HEK293 (cell line): ENCODE measurements around the gene FXYD4.

ENCODE experiments used
- KLF1 ChIP-seq: fragments of 450-650 bp; formaldehyde crosslinking; IDR thresholded peaks from 2 replicates; pipeline ENCODE4 v1.5.1; 2016; ENCODE audit warnings: missing biosample characterization, missing genetic modification characterization
- MZF1 ChIP-seq: fragments of 450-650 bp; formaldehyde crosslinking; IDR thresholded peaks from 2 replicates; pipeline ENCODE4 v1.5.1; 2017; ENCODE audit warnings: missing biosample characterization, missing genetic modification characterization, borderline replicate concordance
- REPIN1 ChIP-seq: fragments of 450-650 bp; formaldehyde crosslinking; IDR thresholded peaks from 2 replicates; pipeline ENCODE4 v1.5.1; 2017; ENCODE audit warnings: missing biosample characterization, missing genetic modification characterization, low read depth
- SCRT1 ChIP-seq: fragments of 450-650 bp; formaldehyde crosslinking; IDR thresholded peaks from 2 replicates; pipeline ENCODE4 v1.5.1; 2016; ENCODE audit warnings: missing biosample characterization, missing genetic modification characterization, borderline replicate concordance
- SETDB1 ChIP-seq: IDR thresholded peaks from one replicate; pipeline ENCODE4 v1.6.1; 2017; ENCODE audit warnings: mild to moderate bottlenecking, low read length, moderate library complexity, mixed read lengths; ENCODE audit not compliant: insufficient read length
- SP2 ChIP-seq: fragments of 450-650 bp; formaldehyde crosslinking; IDR thresholded peaks from 2 replicates; pipeline ENCODE4 v1.5.1; 2016; ENCODE audit warnings: missing biosample characterization, missing genetic modification characterization
- YY1 ChIP-seq: fragments of 450-650 bp; formaldehyde crosslinking; IDR thresholded peaks from 2 replicates; pipeline ENCODE4 v1.5.1; 2018; ENCODE audit warnings: missing biosample characterization, missing genetic modification characterization
- ZBTB48 ChIP-seq: fragments of 450-650 bp; formaldehyde crosslinking; IDR thresholded peaks from 2 replicates; pipeline ENCODE4 v1.5.1; 2016; ENCODE audit warnings: missing biosample characterization, missing genetic modification characterization
- ZBTB8A ChIP-seq: fragments of 450-650 bp; formaldehyde crosslinking; IDR thresholded peaks from 2 replicates; pipeline ENCODE4 v1.5.1; 2016; ENCODE audit warnings: missing biosample characterization, missing genetic modification characterization
- ZNF146 ChIP-seq: fragments of 450-650 bp; formaldehyde crosslinking; IDR thresholded peaks from 2 replicates; pipeline ENCODE4 v1.5.1; 2016; ENCODE audit warnings: missing biosample characterization, missing genetic modification characterization
- ZNF16 ChIP-seq: fragments of 450-650 bp; formaldehyde crosslinking; IDR thresholded peaks from 2 replicates; pipeline ENCODE4 v1.5.1; 2016; ENCODE audit warnings: low read depth, missing biosample characterization, missing genetic modification characterization
- ZNF221 ChIP-seq: fragments of 450-650 bp; formaldehyde crosslinking; IDR thresholded peaks from 2 replicates; pipeline ENCODE4 v1.5.1; 2017; ENCODE audit warnings: missing biosample characterization, missing genetic modification characterization, borderline replicate concordance
- ZNF292 ChIP-seq: fragments of 450-650 bp; formaldehyde crosslinking; IDR thresholded peaks from 2 replicates; pipeline ENCODE4 v1.5.1; 2016; ENCODE audit warnings: low read depth, missing biosample characterization, missing genetic modification characterization, borderline replicate concordance
- ZNF311 ChIP-seq: fragments of 450-650 bp; formaldehyde crosslinking; IDR thresholded peaks from 2 replicates; pipeline ENCODE4 v1.5.1; 2017; ENCODE audit warnings: missing biosample characterization, missing genetic modification characterization, borderline replicate concordance
- ZNF324 ChIP-seq: fragments of 450-650 bp; formaldehyde crosslinking; IDR thresholded peaks from 2 replicates; pipeline ENCODE4 v1.5.1; 2016; ENCODE audit warnings: missing biosample characterization, missing genetic modification characterization
- ZNF335 ChIP-seq: fragments of 450-650 bp; formaldehyde crosslinking; conservative IDR thresholded peaks from 2 replicates; pipeline ENCODE4 v1.5.1; 2016; ENCODE audit warnings: missing biosample characterization, missing genetic modification characterization
- ZNF404 ChIP-seq: fragments of 450-650 bp; formaldehyde crosslinking; IDR thresholded peaks from 2 replicates; pipeline ENCODE4 v1.5.1; 2017; ENCODE audit warnings: missing biosample characterization, missing genetic modification characterization
- ZNF423 ChIP-seq: fragments of 450-650 bp; formaldehyde crosslinking; IDR thresholded peaks from 2 replicates; pipeline ENCODE4 v1.5.1; 2016; ENCODE audit warnings: missing biosample characterization, missing genetic modification characterization
- ZNF600 ChIP-seq: fragments of 450-650 bp; formaldehyde crosslinking; IDR thresholded peaks from 2 replicates; pipeline ENCODE4 v1.5.1; 2016; ENCODE audit warnings: missing biosample characterization, missing genetic modification characterization
- ZNF664 ChIP-seq: fragments of 450-650 bp; formaldehyde crosslinking; IDR thresholded peaks from 2 replicates; pipeline ENCODE4 v1.5.1; 2016; ENCODE audit warnings: missing biosample characterization, missing genetic modification characterization
- ZNF776 ChIP-seq: fragments of 450-650 bp; formaldehyde crosslinking; IDR thresholded peaks from 2 replicates; pipeline ENCODE4 v1.5.0; 2017; ENCODE audit warnings: missing biosample characterization, missing genetic modification characterization, borderline replicate concordance
- ZNF777 ChIP-seq: fragments of 450-650 bp; formaldehyde crosslinking; IDR thresholded peaks from 2 replicates; pipeline ENCODE4 v1.5.1; 2017; ENCODE audit warnings: missing biosample characterization, missing genetic modification characterization, borderline replicate concordance
- TF ChIP-seq, protein P1 (sequence below): fragments of 450-650 bp; formaldehyde crosslinking; IDR thresholded peaks from 2 replicates; pipeline ENCODE4 v1.5.1; 2016; ENCODE audit warnings: missing biosample characterization, missing genetic modification characterization
- TF ChIP-seq, protein P2 (sequence below): fragments of 450-650 bp; formaldehyde crosslinking; IDR thresholded peaks from 2 replicates; pipeline ENCODE4 v1.5.1; 2016; ENCODE audit warnings: missing biosample characterization, missing genetic modification characterization
- TF ChIP-seq, protein P3 (sequence below): fragments of 450-650 bp; formaldehyde crosslinking; IDR thresholded peaks from 2 replicates; pipeline ENCODE4 v1.5.1; 2017; ENCODE audit warnings: missing biosample characterization, missing genetic modification characterization
- TF ChIP-seq, protein P4 (sequence below): fragments of 450-650 bp; formaldehyde crosslinking; IDR thresholded peaks from 2 replicates; pipeline ENCODE4 v1.5.1; 2016; ENCODE audit warnings: missing biosample characterization, missing genetic modification characterization
- TF ChIP-seq, protein P5 (sequence below): fragments of 450-650 bp; formaldehyde crosslinking; IDR thresholded peaks from 2 replicates; pipeline ENCODE4 v1.5.1; 2016; ENCODE audit warnings: missing biosample characterization, missing genetic modification characterization
- TF ChIP-seq, protein P6 (sequence below): fragments of 450-650 bp; formaldehyde crosslinking; IDR thresholded peaks from 2 replicates; pipeline ENCODE4 v1.5.1; 2017; ENCODE audit warnings: missing biosample characterization, mild to moderate bottlenecking, missing genetic modification characterization, moderate library complexity

Gene FXYD4

DNA sequence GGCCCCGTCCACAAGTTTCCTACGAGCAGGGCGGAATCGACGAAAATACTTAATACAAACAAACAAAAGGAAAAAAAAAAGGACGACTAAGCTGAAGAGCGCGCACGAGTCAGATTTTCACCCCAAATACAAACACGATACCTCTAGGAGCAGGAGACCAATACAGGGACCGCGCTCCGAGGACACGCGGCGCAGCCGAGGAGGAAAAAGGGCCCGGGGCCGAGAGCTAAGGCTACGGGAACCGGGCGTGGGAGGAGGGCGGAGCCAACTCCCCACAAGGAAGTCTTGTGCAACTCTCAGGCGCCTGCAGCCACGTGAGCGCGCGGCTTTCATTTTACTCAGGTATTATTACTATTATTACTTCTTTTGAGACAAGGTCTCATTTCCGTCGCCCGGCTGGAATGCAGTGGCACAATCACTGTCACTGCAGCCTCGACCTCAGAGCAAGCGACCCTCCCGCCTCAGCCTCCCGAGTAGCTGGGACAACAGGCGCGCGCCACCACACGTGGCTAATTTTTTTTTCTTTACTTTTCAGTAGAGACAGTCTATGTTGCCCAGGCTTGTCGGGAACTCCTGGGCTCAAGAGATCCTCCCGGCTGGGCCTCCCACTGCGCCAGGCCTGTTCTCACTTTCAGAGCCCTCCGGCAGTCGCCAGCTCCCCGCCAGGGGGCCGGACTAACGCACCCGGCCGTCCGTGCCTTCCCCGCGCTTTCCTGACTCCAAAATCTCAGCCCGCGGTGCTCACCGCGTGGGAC lies 36.3 kb downstream of the FXYD4 start (continued):
- TF ChIP-seq ZNF664 (peak; percentile 60; the same call in 1 of the 2 replicates), ZBTB8A (tag by site-specific recombination) (peak; percentile 98), ZNF777 (no peak), SP2 (tag by site-specific recombination) (peak; percentile 40), ZBTB48 (tag by site-specific recombination) (0 out of 2 replicates have a peak, but pooled peaks have one; percentile 35), SETDB1 (peak; percentile 63), ZNF16 (tag by site-specific recombination) (no peak; the same call in 1 of the 2 replicates), ZNF221 (tag by site-specific recombination) (no peak), KLF1 (tag by site-specific recombination) (0 out of 2 replicates have a peak, but pooled peaks have one; percentile 37), ZNF423 (tag by site-specific recombination) (peak; percentile 85), ZNF776 (tag by site-specific recombination) (no peak), YY1 (tag by site-specific recombination) (peak; percentile 15; the same call in 1 of the 2 replicates), ZNF292 (tag by site-specific recombination) (no peak), ZNF600 (tag by site-specific recombination) (0 out of 2 replicates have a peak, but pooled peaks have one; percentile 21), REPIN1 (0 out of 2 replicates have a peak, but pooled peaks have one; percentile 22), ZNF146 (tag by site-specific recombination) (peak; percentile 37; the same call in 1 of the 2 replicates), ZNF324 (tag by site-specific recombination) (peak; percentile 76), SCRT1 (no peak), ZNF311 (tag by site-specific recombination) (no peak), ZNF335 (tag by site-specific recombination) (peak; percentile 79), ZNF404 (tag by site-specific recombination) (no peak), MZF1 (tag by site-specific recombination) (no peak; the same call in 1 of the 2 replicates)
- TF ChIP-seq, protein P1, sequence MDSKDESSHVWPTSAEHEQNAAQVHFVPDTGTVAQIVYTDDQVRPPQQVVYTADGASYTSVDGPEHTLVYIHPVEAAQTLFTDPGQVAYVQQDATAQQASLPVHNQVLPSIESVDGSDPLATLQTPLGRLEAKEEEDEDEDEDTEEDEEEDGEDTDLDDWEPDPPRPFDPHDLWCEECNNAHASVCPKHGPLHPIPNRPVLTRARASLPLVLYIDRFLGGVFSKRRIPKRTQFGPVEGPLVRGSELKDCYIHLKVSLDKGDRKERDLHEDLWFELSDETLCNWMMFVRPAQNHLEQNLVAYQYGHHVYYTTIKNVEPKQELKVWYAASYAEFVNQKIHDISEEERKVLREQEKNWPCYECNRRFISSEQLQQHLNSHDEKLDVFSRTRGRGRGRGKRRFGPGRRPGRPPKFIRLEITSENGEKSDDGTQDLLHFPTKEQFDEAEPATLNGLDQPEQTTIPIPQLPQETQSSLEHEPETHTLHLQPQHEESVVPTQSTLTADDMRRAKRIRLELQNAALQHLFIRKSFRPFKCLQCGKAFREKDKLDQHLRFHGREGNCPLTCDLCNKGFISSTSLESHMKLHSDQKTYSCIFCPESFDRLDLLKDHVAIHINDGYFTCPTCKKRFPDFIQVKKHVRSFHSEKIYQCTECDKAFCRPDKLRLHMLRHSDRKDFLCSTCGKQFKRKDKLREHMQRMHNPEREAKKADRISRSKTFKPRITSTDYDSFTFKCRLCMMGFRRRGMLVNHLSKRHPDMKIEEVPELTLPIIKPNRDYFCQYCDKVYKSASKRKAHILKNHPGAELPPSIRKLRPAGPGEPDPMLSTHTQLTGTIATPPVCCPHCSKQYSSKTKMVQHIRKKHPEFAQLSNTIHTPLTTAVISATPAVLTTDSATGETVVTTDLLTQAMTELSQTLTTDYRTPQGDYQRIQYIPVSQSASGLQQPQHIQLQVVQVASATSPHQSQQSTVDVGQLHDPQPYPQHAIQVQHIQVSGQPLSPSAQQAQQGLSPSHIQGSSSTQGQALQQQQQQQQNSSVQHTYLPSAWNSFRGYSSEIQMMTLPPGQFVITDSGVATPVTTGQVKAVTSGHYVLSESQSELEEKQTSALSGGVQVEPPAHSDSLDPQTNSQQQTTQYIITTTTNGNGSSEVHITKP (tag by site-specific recombination) = 0 out of 2 replicates have a peak, but pooled peaks have one; percentile 21
- TF ChIP-seq, protein P2, sequence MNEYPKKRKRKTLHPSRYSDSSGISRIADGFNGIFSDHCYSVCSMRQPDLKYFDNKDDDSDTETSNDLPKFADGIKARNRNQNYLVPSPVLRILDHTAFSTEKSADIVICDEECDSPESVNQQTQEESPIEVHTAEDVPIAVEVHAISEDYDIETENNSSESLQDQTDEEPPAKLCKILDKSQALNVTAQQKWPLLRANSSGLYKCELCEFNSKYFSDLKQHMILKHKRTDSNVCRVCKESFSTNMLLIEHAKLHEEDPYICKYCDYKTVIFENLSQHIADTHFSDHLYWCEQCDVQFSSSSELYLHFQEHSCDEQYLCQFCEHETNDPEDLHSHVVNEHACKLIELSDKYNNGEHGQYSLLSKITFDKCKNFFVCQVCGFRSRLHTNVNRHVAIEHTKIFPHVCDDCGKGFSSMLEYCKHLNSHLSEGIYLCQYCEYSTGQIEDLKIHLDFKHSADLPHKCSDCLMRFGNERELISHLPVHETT (tag by site-specific recombination) = peak; percentile 72; the same call in 1 of the 2 replicates
- TF ChIP-seq, protein P3, sequence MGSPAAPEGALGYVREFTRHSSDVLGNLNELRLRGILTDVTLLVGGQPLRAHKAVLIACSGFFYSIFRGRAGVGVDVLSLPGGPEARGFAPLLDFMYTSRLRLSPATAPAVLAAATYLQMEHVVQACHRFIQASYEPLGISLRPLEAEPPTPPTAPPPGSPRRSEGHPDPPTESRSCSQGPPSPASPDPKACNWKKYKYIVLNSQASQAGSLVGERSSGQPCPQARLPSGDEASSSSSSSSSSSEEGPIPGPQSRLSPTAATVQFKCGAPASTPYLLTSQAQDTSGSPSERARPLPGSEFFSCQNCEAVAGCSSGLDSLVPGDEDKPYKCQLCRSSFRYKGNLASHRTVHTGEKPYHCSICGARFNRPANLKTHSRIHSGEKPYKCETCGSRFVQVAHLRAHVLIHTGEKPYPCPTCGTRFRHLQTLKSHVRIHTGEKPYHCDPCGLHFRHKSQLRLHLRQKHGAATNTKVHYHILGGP (tag by site-specific recombination) = no peak
- TF ChIP-seq, protein P4, sequence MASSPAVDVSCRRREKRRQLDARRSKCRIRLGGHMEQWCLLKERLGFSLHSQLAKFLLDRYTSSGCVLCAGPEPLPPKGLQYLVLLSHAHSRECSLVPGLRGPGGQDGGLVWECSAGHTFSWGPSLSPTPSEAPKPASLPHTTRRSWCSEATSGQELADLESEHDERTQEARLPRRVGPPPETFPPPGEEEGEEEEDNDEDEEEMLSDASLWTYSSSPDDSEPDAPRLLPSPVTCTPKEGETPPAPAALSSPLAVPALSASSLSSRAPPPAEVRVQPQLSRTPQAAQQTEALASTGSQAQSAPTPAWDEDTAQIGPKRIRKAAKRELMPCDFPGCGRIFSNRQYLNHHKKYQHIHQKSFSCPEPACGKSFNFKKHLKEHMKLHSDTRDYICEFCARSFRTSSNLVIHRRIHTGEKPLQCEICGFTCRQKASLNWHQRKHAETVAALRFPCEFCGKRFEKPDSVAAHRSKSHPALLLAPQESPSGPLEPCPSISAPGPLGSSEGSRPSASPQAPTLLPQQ (tag by site-specific recombination) = peak; percentile 64
- TF ChIP-seq, protein P5, sequence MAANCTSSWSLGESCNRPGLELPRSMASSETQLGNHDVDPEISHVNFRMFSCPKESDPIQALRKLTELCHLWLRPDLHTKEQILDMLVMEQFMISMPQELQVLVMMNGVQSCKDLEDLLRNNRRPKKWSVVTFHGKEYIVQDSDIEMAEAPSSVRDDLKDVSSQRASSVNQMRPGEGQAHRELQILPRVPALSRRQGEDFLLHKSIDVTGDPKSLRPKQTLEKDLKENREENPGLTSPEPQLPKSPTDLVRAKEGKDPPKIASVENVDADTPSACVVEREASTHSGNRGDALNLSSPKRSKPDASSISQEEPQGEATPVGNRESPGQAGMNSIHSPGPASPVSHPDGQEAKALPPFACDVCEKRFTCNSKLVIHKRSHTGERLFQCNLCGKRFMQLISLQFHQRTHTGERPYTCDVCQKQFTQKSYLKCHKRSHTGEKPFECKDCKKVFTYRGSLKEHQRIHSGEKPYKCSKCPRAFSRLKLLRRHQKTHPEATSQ (tag by site-specific recombination) = peak; percentile 24; the same call in 1 of the 2 replicates
- TF ChIP-seq, protein P6, sequence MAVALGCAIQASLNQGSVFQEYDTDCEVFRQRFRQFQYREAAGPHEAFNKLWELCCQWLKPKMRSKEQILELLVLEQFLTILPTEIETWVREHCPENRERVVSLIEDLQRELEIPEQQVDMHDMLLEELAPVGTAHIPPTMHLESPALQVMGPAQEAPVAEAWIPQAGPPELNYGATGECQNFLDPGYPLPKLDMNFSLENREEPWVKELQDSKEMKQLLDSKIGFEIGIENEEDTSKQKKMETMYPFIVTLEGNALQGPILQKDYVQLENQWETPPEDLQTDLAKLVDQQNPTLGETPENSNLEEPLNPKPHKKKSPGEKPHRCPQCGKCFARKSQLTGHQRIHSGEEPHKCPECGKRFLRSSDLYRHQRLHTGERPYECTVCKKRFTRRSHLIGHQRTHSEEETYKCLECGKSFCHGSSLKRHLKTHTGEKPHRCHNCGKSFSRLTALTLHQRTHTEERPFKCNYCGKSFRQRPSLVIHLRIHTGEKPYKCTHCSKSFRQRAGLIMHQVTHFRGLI (tag by site-specific recombination) = no peak
